OCI-LY1 (cell line): ENCODE results near the gene PTTG1.

ENCODE experiments used
- H2AFZ ChIP-seq: fragments of 200-600 bp; sonication (generic), shearing (Covaris generic); 2 replicates; pipeline ENCODE4 v1.6.0; 2014; ENCODE audit warnings: antibody characterized with exemption, mild to moderate bottlenecking, low read length
- H3F3A ChIP-seq: fragments of 200-600 bp; sonication (generic), shearing (Covaris generic); 2 replicates; pipeline ENCODE4 v1.6.0; 2014; ENCODE audit warnings: mild to moderate bottlenecking, antibody characterized with exemption, low read length, moderate library complexity; ENCODE audit not compliant: insufficient read depth
- H3K27ac ChIP-seq: fragments of 200-600 bp; sonication (generic); 2 replicates; pipeline ENCODE4 v1.5.1; 2014; ENCODE audit warnings: low read length, mixed run types, mild to moderate bottlenecking, low read depth; ENCODE audit not compliant: poor library complexity, severe bottlenecking
- H3K27me3 ChIP-seq: fragments of 200-600 bp; sonication (generic); 2 replicates; pipeline ENCODE4 v1.6.0; 2014; ENCODE audit warnings: antibody characterized with exemption, mild to moderate bottlenecking, low read length, moderate library complexity; ENCODE audit not compliant: insufficient read depth
- H3K36me3 ChIP-seq: fragments of 200-600 bp; sonication (generic); 2 replicates; pipeline ENCODE4 v1.6.1; 2014; ENCODE audit warnings: mild to moderate bottlenecking, antibody characterized with exemption, low read length, moderate library complexity, mixed read lengths; ENCODE audit not compliant: insufficient read depth
- H3K4me1 ChIP-seq: fragments of 200-600 bp; sonication (generic); 2 replicates; pipeline ENCODE4 v1.5.1; 2014; ENCODE audit warnings: mild to moderate bottlenecking, low read length, moderate library complexity; ENCODE audit not compliant: insufficient read depth, severe bottlenecking
- H3K4me2 ChIP-seq: fragments of 200-600 bp; sonication (generic), shearing (Covaris generic); 2 replicates; pipeline ENCODE4 v1.6.1; 2014; ENCODE audit warnings: low read length
- H3K4me3 ChIP-seq: fragments of 200-600 bp; sonication (generic); 2 replicates; pipeline ENCODE4 v1.5.1; 2014; ENCODE audit warnings: low read length, low read depth, mild to moderate bottlenecking, mixed read lengths; ENCODE audit not compliant: poor library complexity, severe bottlenecking
- H3K79me2 ChIP-seq: fragments of 200-600 bp; shearing (Covaris generic); 2 replicates; pipeline ENCODE4 v1.6.1; 2016; ENCODE audit warnings: mixed run types, low read length, mixed read lengths; ENCODE audit not compliant: insufficient read depth
- H3K9ac ChIP-seq: fragments of 200-600 bp; sonication (generic), shearing (Covaris generic); 2 replicates; pipeline ENCODE4 v1.6.1; 2014; ENCODE audit warnings: mild to moderate bottlenecking, low read length, mixed read lengths
- H3K9me2 ChIP-seq: fragments of 200-600 bp; sonication (generic), shearing (Covaris generic); 2 replicates; pipeline ENCODE4 v1.6.1; 2014; ENCODE audit warnings: low read depth, mild to moderate bottlenecking, low read length, mixed read lengths
- H3K9me3 ChIP-seq: fragments of 200-600 bp; shearing (Covaris generic); 2 replicates; pipeline ENCODE4 v1.6.1; 2014; ENCODE audit warnings: low read length, mixed read lengths
- H4K20me1 ChIP-seq: fragments of 200-600 bp; sonication (generic), shearing (Covaris generic); 2 replicates; pipeline ENCODE4 v1.6.0; 2016; ENCODE audit warnings: mild to moderate bottlenecking, low read length; ENCODE audit not compliant: insufficient read depth
- CTCF ChIP-seq: fragments of 200-600 bp; sonication (generic), shearing (Covaris generic); IDR thresholded peaks from 2 replicates; pipeline ENCODE4 v1.5.1; 2017; ENCODE audit warnings: mild to moderate bottlenecking, antibody characterized with exemption, low read length, moderate library complexity, mixed read lengths
- EZH2 ChIP-seq: fragments of 200-600 bp; sonication (generic), shearing (Covaris generic); IDR thresholded peaks from 2 replicates; pipeline ENCODE4 v1.8.0; 2017; ENCODE audit warnings: borderline replicate concordance, mixed run types, mild to moderate bottlenecking, antibody characterized with exemption, low read length, moderate library complexity, mixed read lengths

Gene PTTG1

GRCh38 chr5:160445132-160445531 lies 23.5 kb downstream of the PTTG1 start:
- Histone ChIP-seq H3K9me3 (peaks cover 5% of the 10 kb centered on the region; the same call in 1 of the 2 replicates), H3K36me3 (no peaks in the 10 kb centered on the region; the same call in 1 of the 2 replicates), H3K9ac (no peak overlapping the region), H3K4me3 (no peak overlapping the region), H3F3A (no peaks in the 10 kb centered on the region), H3K4me2 (no peak overlapping the region), H3K27ac (no peak overlapping the region), H3K27me3 (no peaks in the 10 kb centered on the region; the same call in 1 of the 2 replicates), H4K20me1 (no peaks in the 10 kb centered on the region), H3K4me1 (no peaks in the 10 kb centered on the region), H3K79me2 (no peaks in the 10 kb centered on the region), H3K9me2 (no peaks in the 10 kb centered on the region), H2AFZ (no peak overlapping the region)
- TF ChIP-seq CTCF (no peak), EZH2 (no peak)

GRCh38 chr5:160445751-160446150 lies 24.1 kb downstream of the PTTG1 start:
- H3F3A ChIP-seq = no peaks in the 10 kb centered on the region
- TF ChIP-seq CTCF (no peak), EZH2 (no peak)
- H3K36me3 ChIP-seq = no peaks in the 10 kb centered on the region; the same call in 1 of the 2 replicates
- H3K4me3 ChIP-seq = no peak overlapping the region
- H3K9me3 ChIP-seq = peaks cover 5% of the 10 kb centered on the region; the same call in 1 of the 2 replicates
- H2AFZ ChIP-seq = no peak overlapping the region
- H3K27ac ChIP-seq = no peak overlapping the region
- H3K4me2 ChIP-seq = no peak overlapping the region
- no peaks in the 10 kb centered on the region for H3K79me2 ChIP-seq
- no peaks in the 10 kb centered on the region for H3K9me2 ChIP-seq
- no peak overlapping the region for H3K9ac ChIP-seq
- no peaks in the 10 kb centered on the region; the same call in 1 of the 2 replicates for H3K27me3 ChIP-seq
- no peaks in the 10 kb centered on the region for H4K20me1 ChIP-seq
- no peaks in the 10 kb centered on the region for H3K4me1 ChIP-seq

- no peaks in the 10 kb centered on the region for H3K9me2 ChIP-seq
- peaks cover 5% of the 10 kb centered on the region; the same call in 1 of the 2 replicates for H3K9me3 ChIP-seq
- H3K27me3 ChIP-seq = no peaks in the 10 kb centered on the region; the same call in 1 of the 2 replicates
- TF ChIP-seq EZH2 = no peak
- TF ChIP-seq CTCF = no peak
- H2AFZ ChIP-seq = no peak overlapping the region
- H3K4me3 ChIP-seq = no peak overlapping the region
- no peaks in the 10 kb centered on the region for H3F3A ChIP-seq
- no peak overlapping the region for H3K9ac ChIP-seq
- H3K36me3 ChIP-seq = no peaks in the 10 kb centered on the region; the same call in 1 of the 2 replicates
- H3K79me2 ChIP-seq = no peaks in the 10 kb centered on the region
- H3K4me1 ChIP-seq = no peaks in the 10 kb centered on the region
- no peak overlapping the region for H3K27ac ChIP-seq
- no peaks in the 10 kb centered on the region for H4K20me1 ChIP-seq
- no peak overlapping the region for H3K4me2 ChIP-seq
These were observed 27.2 kb downstream of the PTTG1 start for GRCh38 chr5:160448886-160449285.
